Neutrophil (primary cell): ENCODE results near the gene THTPA.
A peak's percentile ranks its signal among the peaks of the same experiment; 100 is the strongest.

Experiments used
- H3K27ac ChIP-seq: fragments of 200-600 bp; sonication (generic); 2 replicates; pipeline ENCODE4 v1.5.1; 2016; ENCODE audit warnings: mild to moderate bottlenecking, moderate library complexity
- H3K27me3 ChIP-seq: fragments of 200-600 bp; sonication (generic); 2 replicates; pipeline ENCODE4 v1.6.0; 2016; ENCODE audit warnings: mild to moderate bottlenecking
- H3K36me3 ChIP-seq: fragments of 200-600 bp; sonication (generic); 2 replicates; pipeline ENCODE4 v1.5.1; 2017
- H3K4me1 ChIP-seq, 2 experiments: fragments of 200-600 bp in 1 of 2; sonication (generic) in 1 of 2; 1 replicate in 1 of 2; 2 replicates in 1 of 2; pipeline versions ENCODE4 v1.5.1 to v1.6.1; 2013 to 2016; ENCODE audit warnings: low read depth in 1 of 2, low read length in 1 of 2, mild to moderate bottlenecking in 1 of 2, moderate library complexity in 1 of 2; ENCODE audit not compliant: control insufficient read depth in 1 of 2, insufficient read depth in 1 of 2
- H3K4me3 ChIP-seq, 2 experiments: fragments of 200-600 bp in 1 of 2; sonication (generic) in 1 of 2; 1 replicate in 1 of 2; 2 replicates in 1 of 2; pipeline ENCODE4 v1.5.1; 2013 to 2016; ENCODE audit warnings: low read depth in 1 of 2, low read length in 1 of 2, mild to moderate bottlenecking in 1 of 2, moderate library complexity in 1 of 2
- H3K9me3 ChIP-seq: fragments of 200-600 bp; sonication (generic); 2 replicates; pipeline ENCODE4 v1.5.1; 2016
- TF ChIP-seq, protein P1 (sequence below): fragments of 200-600 bp; sonication (generic); IDR thresholded peaks from 2 replicates; pipeline ENCODE4 v1.5.1; 2016; ENCODE audit warnings: antibody characterized with exemption

Gene THTPA

DNA sequence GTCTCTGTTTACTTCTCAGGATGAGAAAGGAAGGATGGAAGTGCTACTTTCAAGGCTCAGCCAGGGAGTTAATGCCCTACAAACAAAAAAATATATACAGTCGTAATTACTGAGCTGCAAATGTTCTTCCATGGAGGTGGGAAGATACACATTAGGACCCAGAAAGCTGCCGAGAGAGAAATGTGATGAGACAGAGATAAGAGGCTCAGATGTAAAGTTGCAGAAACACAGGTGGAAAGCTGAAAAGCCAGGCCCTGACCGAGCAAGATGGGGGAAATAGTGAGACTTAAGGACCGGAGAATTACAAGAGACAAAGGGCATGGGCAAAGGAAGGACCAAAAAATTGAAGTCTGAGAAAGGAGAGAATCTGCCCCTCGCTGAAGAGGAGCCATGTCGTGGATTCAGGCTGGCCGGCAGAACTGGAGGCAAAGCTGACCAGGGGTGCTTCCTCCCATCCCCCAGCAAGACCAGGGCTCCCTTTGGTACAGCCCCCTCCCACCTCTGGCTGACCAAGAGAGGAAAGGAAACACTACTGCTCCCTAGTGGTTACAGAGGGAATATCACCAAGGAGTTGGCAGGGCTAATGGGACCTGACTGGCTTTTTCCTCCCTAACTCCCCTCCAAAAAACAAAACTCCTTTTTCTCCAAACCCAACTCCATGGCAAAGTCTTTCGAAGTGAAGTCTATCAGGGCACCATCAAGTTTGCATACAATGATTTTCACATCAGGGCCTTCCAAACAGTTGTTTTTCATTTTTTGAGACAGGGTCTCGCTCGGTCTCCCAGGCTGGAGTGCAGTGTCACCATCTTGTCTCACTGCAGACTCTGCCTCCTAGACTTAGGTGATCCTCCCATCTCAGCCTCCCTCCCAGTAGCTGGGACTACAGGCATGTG lies 16.6 kb upstream of the THTPA start:
- H3K4me3 ChIP-seq: no peak overlapping the region
- H3K27ac ChIP-seq: no peak overlapping the region
- peaks cover 12 to 15% of the 10 kb centered on the region in 2 experiments for H3K4me1 ChIP-seq
- no peaks in the 10 kb centered on the region for H3K36me3 ChIP-seq
- H3K9me3 ChIP-seq: no peaks in the 10 kb centered on the region
- H3K27me3 ChIP-seq: no peaks in the 10 kb centered on the region
- TF ChIP-seq, protein P1, sequence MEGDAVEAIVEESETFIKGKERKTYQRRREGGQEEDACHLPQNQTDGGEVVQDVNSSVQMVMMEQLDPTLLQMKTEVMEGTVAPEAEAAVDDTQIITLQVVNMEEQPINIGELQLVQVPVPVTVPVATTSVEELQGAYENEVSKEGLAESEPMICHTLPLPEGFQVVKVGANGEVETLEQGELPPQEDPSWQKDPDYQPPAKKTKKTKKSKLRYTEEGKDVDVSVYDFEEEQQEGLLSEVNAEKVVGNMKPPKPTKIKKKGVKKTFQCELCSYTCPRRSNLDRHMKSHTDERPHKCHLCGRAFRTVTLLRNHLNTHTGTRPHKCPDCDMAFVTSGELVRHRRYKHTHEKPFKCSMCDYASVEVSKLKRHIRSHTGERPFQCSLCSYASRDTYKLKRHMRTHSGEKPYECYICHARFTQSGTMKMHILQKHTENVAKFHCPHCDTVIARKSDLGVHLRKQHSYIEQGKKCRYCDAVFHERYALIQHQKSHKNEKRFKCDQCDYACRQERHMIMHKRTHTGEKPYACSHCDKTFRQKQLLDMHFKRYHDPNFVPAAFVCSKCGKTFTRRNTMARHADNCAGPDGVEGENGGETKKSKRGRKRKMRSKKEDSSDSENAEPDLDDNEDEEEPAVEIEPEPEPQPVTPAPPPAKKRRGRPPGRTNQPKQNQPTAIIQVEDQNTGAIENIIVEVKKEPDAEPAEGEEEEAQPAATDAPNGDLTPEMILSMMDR: peak; percentile 76

GRCh38 chr14:23540141-23540469 lies 16.0 kb upstream of the THTPA start:
- Histone ChIP-seq H3K4me1 (peaks cover 19 to 21% of the 10 kb centered on the region in 2 experiments), H3K36me3 (no peaks in the 10 kb centered on the region), H3K27ac (no peak overlapping the region), H3K4me3 (no peak overlapping the region), H3K27me3 (no peaks in the 10 kb centered on the region), H3K9me3 (no peaks in the 10 kb centered on the region)
- TF ChIP-seq, protein P1: no peak

DNA sequence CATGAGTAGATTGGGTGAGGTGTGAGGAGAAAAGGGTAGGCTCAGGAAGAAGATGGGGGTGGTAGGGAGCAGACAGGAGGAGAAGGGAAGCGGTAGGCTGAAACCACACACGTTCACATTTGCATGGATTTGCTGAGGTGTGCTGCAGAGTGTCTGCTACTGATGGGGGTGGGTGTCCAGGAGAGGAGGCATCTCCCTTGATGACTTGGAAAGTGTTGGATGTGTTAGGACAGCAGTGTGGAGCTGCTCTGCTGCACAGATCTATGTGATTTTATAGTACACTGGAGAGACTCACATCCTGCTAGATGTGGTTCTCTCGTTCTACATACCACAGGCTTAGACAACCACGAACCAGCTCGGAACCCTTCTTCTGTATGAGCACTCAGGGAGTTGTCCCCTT lies 13.8 kb upstream of the THTPA start:
- Histone ChIP-seq H3K27me3 (no peaks in the 10 kb centered on the region), H3K9me3 (no peaks in the 10 kb centered on the region), H3K27ac (no peak overlapping the region), H3K36me3 (no peaks in the 10 kb centered on the region), H3K4me1 (peaks cover 21 to 32% of the 10 kb centered on the region in 2 experiments), H3K4me3 (no peak overlapping the region)
- TF ChIP-seq, protein P1: no peak

DNA sequence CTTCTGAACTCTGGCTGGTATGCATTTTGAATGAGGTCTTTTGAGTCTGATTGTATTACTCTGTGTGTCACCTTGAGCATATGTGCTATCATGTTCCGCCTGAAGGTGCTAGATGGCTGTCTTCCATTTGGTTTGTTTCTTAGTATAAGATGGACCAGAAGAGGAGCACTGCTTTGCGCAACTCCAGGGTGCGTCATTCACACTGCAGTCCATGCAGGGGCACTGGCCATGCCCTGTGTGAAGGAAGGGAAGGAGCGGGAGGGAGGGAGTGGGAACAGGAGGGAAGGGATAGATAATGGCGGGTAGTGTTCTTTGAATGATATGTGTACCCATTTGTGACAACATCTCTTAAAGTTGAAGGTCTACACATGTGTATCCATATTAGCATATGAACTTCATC lies 12.7 kb upstream of the THTPA start:
- Histone ChIP-seq H3K27me3 (no peaks in the 10 kb centered on the region), H3K9me3 (no peaks in the 10 kb centered on the region), H3K36me3 (no peaks in the 10 kb centered on the region), H3K27ac (no peak overlapping the region), H3K4me3 (no peak overlapping the region), H3K4me1 (peaks cover 29 to 44% of the 10 kb centered on the region in 2 experiments)
- TF ChIP-seq, protein P1: no peak

GRCh38 chr14:23544511-23545447 lies 11.3 kb upstream of the THTPA start:
- peaks cover 29 to 45% of the 10 kb centered on the region in 2 experiments for H3K4me1 ChIP-seq
- TF ChIP-seq, protein P1: no peak
- peak overlapping the region in 1 of 2 experiments; percentile 10 for H3K4me3 ChIP-seq
- peak overlapping the region; percentile 55 for H3K27ac ChIP-seq
- no peaks in the 10 kb centered on the region for H3K27me3 ChIP-seq
- H3K9me3 ChIP-seq: no peaks in the 10 kb centered on the region
- no peaks in the 10 kb centered on the region for H3K36me3 ChIP-seq
